HepG2 (cell line): Measurements from ENCODE around the gene TLR9. TPM values are rescaled to one million over a fixed set of nuclear protein-coding genes. Genes with fewer than 3 reads are reported as not detected.

Source experiments
- ATAC-seq: fragments of 200-7000 bp; cut with Tn5 transposase; 3 replicates; pipeline ENCODE4 v1.9.1; 2020; ENCODE audit warnings: mild to moderate bottlenecking, moderate library complexity
- BruUV-seq: library from RNA; stranded (reverse); fragments of 400-500 nt; replicated peaks from 2 replicates; lab custom pipeline; 2021; lab: Mats Ljungman, UMichigan
- CTCF ChIA-PET: fragments of 300-600 bp; formaldehyde crosslinking; extraction: SDS; loops from one replicate; lab custom pipeline; 2021; ENCODE audit warnings: low total read pairs, inconsistent platforms, low intra/inter-chr PET ratio; lab: Yijun Ruan, JAX
- POLR2A ChIA-PET: fragments of 350-600 bp; sonication (Branson Sonifier 250); formaldehyde crosslinking; loops from one replicate; lab custom pipeline; 2020; ENCODE audit warnings: antibody characterized with exemption, inconsistent platforms; lab: Yijun Ruan, JAX
- DNase-seq: peaks from one replicate; pipeline ENCODE4 v3.0.0-alpha.2; 2015; ENCODE audit warnings: low spot score
- FAIRE-seq: peaks from 3 replicates; lab custom pipeline; 2011; peaks lifted over from hg19 to GRCh38; lab: Jason Lieb, UNC
- H2AFZ ChIP-seq: one replicate; pipeline ENCODE4 v1.6.1; 2011; ENCODE audit warnings: low read length, inconsistent platforms
- H3K27ac ChIP-seq: fragments of 300-600 bp; 3 replicates; pipeline ENCODE4 v1.8.0; 2011; ENCODE audit warnings: mixed run types, mild to moderate bottlenecking, mixed read lengths, low read length, inconsistent platforms; ENCODE audit not compliant: insufficient read depth; ENCODE audit errors: extremely low read length
- H3K27me3 ChIP-seq, 2 experiments: fragments of 200-600 bp in 1 of 2; 2 replicates in 1 of 2; 3 replicates in 1 of 2; pipeline versions ENCODE4 v1.6.0 to v1.8.0; 2011; ENCODE audit warnings: low read length in 2 of 2, mild to moderate bottlenecking in 2 of 2, moderate library complexity in 2 of 2, inconsistent platforms in 1 of 2; ENCODE audit not compliant: insufficient read depth in 2 of 2, control insufficient read depth in 1 of 2
- H3K36me3 ChIP-seq, 2 experiments: fragments of 200-600 bp in 1 of 2; replicated peaks in 1 of 2; 2 replicates in 1 of 2; 3 replicates in 1 of 2; pipeline versions ENCODE4 v1.5.1 to v1.8.0; 2011; ENCODE audit warnings: low read length in 2 of 2, inconsistent platforms in 1 of 2; ENCODE audit not compliant: insufficient read depth in 2 of 2, control insufficient read depth in 1 of 2
- H3K4me1 ChIP-seq: 2 replicates; pipeline ENCODE4 v1.5.1; 2012; ENCODE audit warnings: low read length, inconsistent platforms; ENCODE audit not compliant: insufficient read depth
- H3K4me2 ChIP-seq: 2 replicates; pipeline ENCODE4 v1.6.0; 2011; ENCODE audit warnings: low read depth, low read length, inconsistent platforms
- H3K4me3 ChIP-seq, 3 experiments: fragments of 200-600 bp in 1 of 3; sonication (generic), shearing (Covaris generic) in 1 of 3; replicated peaks in 1 of 3; 2 replicates each; pipeline ENCODE4 v1.5.1; 2011 to 2016; ENCODE audit warnings: low read length in 3 of 3, inconsistent platforms in 2 of 3, low read depth in 2 of 3, mild to moderate bottlenecking in 2 of 3, control low read depth in 1 of 3, mixed read lengths in 1 of 3; ENCODE audit not compliant: insufficient read depth in 1 of 3
- H3K79me2 ChIP-seq: one replicate; pipeline ENCODE4 v1.6.1; 2011; ENCODE audit warnings: low read length, inconsistent platforms; ENCODE audit not compliant: insufficient read depth
- H3K9ac ChIP-seq: 2 replicates; pipeline ENCODE4 v1.6.0; 2011; ENCODE audit warnings: mild to moderate bottlenecking, low read depth, low read length, inconsistent platforms; ENCODE audit not compliant: insufficient read depth
- H3K9me3 ChIP-seq: 2 replicates; pipeline ENCODE4 v1.5.1; 2012; ENCODE audit warnings: mild to moderate bottlenecking, low read length
- H4K20me1 ChIP-seq: 2 replicates; pipeline ENCODE4 v1.6.0; 2011; ENCODE audit warnings: inconsistent platforms, mild to moderate bottlenecking, low read length, moderate library complexity; ENCODE audit not compliant: insufficient read depth
- ESRRA ChIP-seq: sonication (generic); formaldehyde crosslinking; IDR thresholded peaks from 2 replicates; pipeline ENCODE4 v1.5.1; 2020; ENCODE audit warnings: mild to moderate bottlenecking, low read depth, missing genetic modification reagents
- KDM1A ChIP-seq: IDR thresholded peaks from 2 replicates; pipeline ENCODE4 v1.6.1; 2016; ENCODE audit warnings: missing compliant biosample characterization
- MYC ChIP-seq: sonication (generic); formaldehyde crosslinking; IDR thresholded peaks from 2 replicates; pipeline ENCODE4 v1.9.0; 2021; ENCODE audit warnings: missing genetic modification reagents, borderline replicate concordance
- ZKSCAN1 ChIP-seq: fragments of 150-350 bp; IDR thresholded peaks from 2 replicates; pipeline ENCODE4 v1.6.1; 2014; ENCODE audit warnings: low read length
- ZNF629 ChIP-seq: sonication (generic); formaldehyde crosslinking; conservative IDR thresholded peaks from 2 replicates; pipeline ENCODE4 v1.5.0; 2020; ENCODE audit warnings: missing genetic modification reagents
- WGBS: methylation state at CpG from one replicate; pipeline ENCODE4 v1.1.6; 2017; ENCODE audit warnings: low lambda C conversion rate; 5-methylcytosine and 5-hydroxymethylcytosine counted together
- in situ Hi-C: cut with HindIII; loops from 2 replicates; pipeline ENCODE4 v1.10.0; 2017; ENCODE audit warnings: low pct_unique_long_range_greater_than_20kb; ENCODE audit not compliant: extremely low pct_ligation_motif_present
- intact Hi-C: fragments of 100-400 bp; cut with micrococcal nuclease; formaldehyde crosslinking; loops from one replicate; pipeline ENCODE4 v1.10.0; 2022; ENCODE audit not compliant: unreplicated experiment
- polyA plus RNA-seq, 8 experiments: library from polyadenylated mRNA; depleted of rRNA in 3 of 8; stranded (reverse) in 7 of 8; unstranded in 1 of 8; fragments of >200 nt; fragmentation: Illumina TruSeq in 4 of 8; extraction: Trizol in 4 of 8; gene quantifications; 2 replicates each; pipeline versions ENCODE4 v1.2.1 to v1.2.3, GENCODE V29; 2011 to 2016; ENCODE audit warnings: low read depth in 4 of 8, missing spikeins in 1 of 8, mixed read lengths in 1 of 8; ENCODE audit not compliant: insufficient read depth in 1 of 8
- total RNA-seq, 5 experiments: library from RNA; depleted of rRNA; stranded (reverse); fragments of >200 nt; fragmentation: Illumina TruSeq; extraction: Trizol; gene quantifications; 2 replicates each; pipeline ENCODE4 v1.2.3, GENCODE V29; 2016; ENCODE audit warnings: low read depth in 1 of 5
- TF ChIP-seq, protein P1 (sequence below): sonication (generic); formaldehyde crosslinking; IDR thresholded peaks from 2 replicates; pipeline ENCODE4 v1.5.1; 2020; ENCODE audit warnings: mild to moderate bottlenecking, missing genetic modification reagents, moderate library complexity

TLR9 gene
- total and polyA plus RNA-seq, 2 of the 13 experiments (the other 11 are each of a cell fraction or from before 2014, with no cell fraction given): not detected

DNA sequence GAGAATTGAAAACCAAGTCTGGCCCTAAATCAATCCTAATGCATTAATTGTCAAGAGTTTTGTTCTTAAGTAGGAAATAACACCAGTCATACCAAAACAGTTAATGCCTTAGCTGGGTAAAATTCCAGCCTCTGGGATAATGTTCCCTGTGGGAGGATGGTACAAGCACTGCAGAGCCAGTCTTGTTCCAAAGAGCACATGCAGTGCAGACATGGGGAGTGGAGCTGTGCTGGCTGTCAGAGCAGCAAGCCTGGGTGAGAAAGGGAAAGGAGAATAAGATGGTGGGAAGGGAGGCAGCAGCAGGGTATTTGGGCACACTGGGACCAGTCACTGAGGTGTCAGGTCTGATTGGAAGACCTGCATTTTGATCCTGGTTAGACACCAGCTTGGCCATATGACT lies 15.4 kb downstream of the TLR9 start (continued):
- peak; percentile 43; the same call in 1 of the 2 replicates for TF ChIP-seq MYC (CRISPR knock-in tag)

DNA sequence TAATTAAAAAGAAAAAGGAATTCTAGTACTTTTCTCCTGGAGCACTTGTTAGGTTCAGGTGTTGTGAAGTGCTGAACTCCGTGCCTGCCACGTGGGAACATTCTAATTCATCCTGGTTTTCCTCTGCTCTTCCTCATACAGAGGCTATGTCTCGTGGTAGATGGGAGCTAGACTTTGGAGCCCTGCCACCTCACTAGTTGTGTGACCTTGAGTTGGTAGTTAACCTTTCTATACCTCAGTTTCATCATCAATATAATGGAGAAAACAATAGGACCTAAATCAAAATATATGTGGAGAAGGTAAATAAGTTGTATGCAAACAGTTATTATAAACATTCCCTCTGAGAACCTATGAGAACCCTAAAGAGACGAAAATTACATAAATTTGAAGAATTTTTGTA lies 16.9 kb downstream of the TLR9 start:
- POLR2A ChIA-PET: interaction anchor here (1.0 kb wide), 1 partner anchor 54 kb away, joined by 3 read pairs; the partner anchor contains the start of gene POC1A
- Histone ChIP-seq H3K27me3 (no peaks in the 10 kb centered on the region), H3K79me2 (no peaks in the 10 kb centered on the region), H3K9me3 (no peaks in the 10 kb centered on the region), H3K4me3 (no peak overlapping the region), H3K36me3 (peaks cover 24 to 81% of the 10 kb centered on the region in 2 experiments), H3K27ac (peak overlapping the region; percentile 41), H3K4me2 (no peak overlapping the region), H2AFZ (no peak overlapping the region), H3K9ac (no peak overlapping the region), H3K4me1 (peaks cover 58% of the 10 kb centered on the region), H4K20me1 (no peaks in the 10 kb centered on the region)
- CTCF ChIA-PET: no interaction called here
- ATAC-seq (no peak), DNase-seq (no peak), FAIRE-seq (no peak)
- intact Hi-C loops: no loop called here
- 70% methylated on average over 4 of the region's 4 CpGs for WGBS
- TF ChIP-seq ZNF629 (CRISPR knock-in tag) (peak; percentile 78), ESRRA (0 out of 2 replicates have a peak, but pooled peaks have one; percentile 26), ZKSCAN1 (no peak), KDM1A (CRISPR knock-in tag) (peak; percentile 24; the same call in 1 of the 2 replicates)
- TF ChIP-seq, protein P1, sequence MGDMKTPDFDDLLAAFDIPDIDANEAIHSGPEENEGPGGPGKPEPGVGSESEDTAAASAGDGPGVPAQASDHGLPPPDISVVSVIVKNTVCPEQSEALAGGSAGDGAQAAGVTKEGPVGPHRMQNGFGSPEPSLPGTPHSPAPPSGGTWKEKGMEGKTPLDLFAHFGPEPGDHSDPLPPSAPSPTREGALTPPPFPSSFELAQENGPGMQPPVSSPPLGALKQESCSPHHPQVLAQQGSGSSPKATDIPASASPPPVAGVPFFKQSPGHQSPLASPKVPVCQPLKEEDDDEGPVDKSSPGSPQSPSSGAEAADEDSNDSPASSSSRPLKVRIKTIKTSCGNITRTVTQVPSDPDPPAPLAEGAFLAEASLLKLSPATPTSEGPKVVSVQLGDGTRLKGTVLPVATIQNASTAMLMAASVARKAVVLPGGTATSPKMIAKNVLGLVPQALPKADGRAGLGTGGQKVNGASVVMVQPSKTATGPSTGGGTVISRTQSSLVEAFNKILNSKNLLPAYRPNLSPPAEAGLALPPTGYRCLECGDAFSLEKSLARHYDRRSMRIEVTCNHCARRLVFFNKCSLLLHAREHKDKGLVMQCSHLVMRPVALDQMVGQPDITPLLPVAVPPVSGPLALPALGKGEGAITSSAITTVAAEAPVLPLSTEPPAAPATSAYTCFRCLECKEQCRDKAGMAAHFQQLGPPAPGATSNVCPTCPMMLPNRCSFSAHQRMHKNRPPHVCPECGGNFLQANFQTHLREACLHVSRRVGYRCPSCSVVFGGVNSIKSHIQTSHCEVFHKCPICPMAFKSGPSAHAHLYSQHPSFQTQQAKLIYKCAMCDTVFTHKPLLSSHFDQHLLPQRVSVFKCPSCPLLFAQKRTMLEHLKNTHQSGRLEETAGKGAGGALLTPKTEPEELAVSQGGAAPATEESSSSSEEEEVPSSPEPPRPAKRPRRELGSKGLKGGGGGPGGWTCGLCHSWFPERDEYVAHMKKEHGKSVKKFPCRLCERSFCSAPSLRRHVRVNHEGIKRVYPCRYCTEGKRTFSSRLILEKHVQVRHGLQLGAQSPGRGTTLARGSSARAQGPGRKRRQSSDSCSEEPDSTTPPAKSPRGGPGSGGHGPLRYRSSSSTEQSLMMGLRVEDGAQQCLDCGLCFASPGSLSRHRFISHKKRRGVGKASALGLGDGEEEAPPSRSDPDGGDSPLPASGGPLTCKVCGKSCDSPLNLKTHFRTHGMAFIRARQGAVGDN (CRISPR knock-in tag): no peak
- BruUV-seq: no TSS peak
- in situ Hi-C loops: no loop called here
